GM12874 (cell line): ENCODE measurements around the gene FAM219A.

Experiments
- TF ChIP-seq, protein P1 (sequence below): IDR thresholded peaks from 2 replicates; pipeline ENCODE4 v1.5.1; 2011; ENCODE audit warnings: low read depth, mild to moderate bottlenecking, control low read depth, low read length, moderate library complexity; ENCODE audit not compliant: insufficient read depth

The FAM219A gene

DNA sequence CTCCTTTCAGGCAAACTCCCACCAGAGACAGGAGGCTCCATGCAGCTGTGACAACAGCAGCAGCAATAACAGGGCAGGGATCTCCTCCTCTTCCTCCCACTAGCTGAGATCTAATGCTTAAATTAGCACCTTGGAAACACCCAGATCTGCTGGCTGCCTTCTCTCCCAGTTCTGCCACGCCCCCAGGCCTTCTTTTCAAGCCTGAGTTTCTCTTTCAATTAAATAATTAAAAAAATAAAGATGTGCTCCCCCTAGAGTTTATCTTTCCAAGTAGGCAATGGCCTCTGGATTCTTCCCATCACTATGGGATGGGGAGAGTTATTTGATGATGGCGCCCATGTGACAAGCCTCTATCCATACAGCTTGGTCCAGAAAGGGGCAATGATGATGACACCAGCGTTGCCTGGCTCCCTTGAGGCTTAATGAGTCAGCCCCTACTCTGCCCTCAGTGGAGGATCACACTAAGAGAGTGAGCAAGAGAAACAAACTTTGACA is 3.8 kb downstream of the FAM219A start:
- TF ChIP-seq, protein P1, sequence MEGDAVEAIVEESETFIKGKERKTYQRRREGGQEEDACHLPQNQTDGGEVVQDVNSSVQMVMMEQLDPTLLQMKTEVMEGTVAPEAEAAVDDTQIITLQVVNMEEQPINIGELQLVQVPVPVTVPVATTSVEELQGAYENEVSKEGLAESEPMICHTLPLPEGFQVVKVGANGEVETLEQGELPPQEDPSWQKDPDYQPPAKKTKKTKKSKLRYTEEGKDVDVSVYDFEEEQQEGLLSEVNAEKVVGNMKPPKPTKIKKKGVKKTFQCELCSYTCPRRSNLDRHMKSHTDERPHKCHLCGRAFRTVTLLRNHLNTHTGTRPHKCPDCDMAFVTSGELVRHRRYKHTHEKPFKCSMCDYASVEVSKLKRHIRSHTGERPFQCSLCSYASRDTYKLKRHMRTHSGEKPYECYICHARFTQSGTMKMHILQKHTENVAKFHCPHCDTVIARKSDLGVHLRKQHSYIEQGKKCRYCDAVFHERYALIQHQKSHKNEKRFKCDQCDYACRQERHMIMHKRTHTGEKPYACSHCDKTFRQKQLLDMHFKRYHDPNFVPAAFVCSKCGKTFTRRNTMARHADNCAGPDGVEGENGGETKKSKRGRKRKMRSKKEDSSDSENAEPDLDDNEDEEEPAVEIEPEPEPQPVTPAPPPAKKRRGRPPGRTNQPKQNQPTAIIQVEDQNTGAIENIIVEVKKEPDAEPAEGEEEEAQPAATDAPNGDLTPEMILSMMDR: no peak

DNA sequence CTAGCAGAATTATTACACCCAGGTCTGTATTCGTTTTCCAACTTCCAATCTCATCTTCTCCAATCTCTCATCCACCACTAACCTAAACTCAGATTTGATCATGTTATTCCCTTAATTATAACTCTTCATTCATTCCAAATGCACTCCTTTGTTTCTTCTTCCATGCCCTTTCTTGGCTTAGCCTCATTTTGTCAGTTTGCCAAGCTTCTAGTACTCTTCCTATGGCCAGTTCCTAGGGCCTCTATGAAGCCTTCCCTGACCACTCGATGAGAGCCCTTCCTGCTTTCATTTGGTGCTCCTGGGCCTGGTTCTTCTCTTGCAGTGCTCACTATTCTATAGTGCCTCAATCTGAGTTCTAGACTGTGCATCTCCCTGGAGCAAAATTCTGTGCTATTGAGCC is 5.8 kb downstream of the FAM219A start:
- TF ChIP-seq, protein P1: no peak

DNA sequence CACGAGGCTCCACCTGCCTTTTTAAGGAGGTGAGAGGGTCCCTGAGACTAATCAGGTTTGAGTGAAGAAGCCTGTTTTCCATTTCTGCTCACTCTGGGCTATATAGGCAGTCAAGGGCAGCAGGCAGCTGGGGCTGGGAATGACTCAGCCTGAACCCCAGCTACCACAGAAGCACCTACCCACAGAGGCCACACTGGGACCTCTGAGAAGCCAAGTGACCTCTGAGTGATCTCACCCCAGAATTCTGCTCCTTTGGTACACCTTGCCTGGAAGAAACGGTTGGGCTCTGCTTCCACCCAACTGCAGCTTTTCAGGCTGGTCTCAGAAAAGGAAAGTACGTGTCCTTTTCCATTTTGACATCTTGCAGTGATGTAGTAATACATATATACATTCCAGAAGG is 6.8 kb downstream of the FAM219A start:
- TF ChIP-seq, protein P1: no peak

DNA sequence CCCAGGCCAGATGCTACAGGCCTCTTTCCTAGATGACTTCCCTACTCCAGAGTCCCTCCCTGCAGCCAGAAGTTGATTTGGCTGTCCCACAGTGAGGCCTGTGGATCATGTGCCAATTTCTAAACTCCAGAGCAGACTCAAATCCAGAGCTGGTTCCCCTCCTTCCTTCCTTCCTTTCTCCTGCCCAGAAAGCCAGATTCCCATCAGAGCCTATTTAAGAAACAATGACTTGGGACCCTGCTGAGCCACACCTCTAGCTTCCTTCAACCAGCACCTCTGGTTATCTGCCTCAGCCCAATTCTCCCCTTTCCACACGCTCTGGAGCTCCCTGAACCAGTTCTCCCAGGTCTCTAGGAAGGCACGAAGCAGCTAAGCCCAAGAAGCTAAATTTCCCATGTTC is 7.2 kb downstream of the FAM219A start:
- TF ChIP-seq, protein P1: no peak

DNA sequence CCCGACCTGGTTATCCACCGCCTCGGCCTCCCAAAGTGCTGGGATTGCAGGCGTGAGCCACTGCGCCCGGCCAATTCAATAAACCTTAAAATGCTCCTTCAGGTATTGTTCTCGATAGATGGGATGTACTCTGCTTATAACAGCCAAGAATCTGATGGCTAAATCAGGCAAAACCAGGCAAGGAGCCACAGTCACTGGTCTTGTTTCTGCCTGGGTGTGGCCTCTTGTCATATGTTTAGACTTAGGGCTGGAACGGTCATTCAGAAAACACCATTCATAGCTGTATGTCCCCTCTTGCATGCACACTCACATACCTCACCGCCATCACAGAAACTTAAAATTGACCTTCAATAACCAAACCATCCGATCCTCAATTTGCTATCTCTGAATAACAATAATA is 7.7 kb downstream of the FAM219A start:
- TF ChIP-seq, protein P1: no peak

DNA sequence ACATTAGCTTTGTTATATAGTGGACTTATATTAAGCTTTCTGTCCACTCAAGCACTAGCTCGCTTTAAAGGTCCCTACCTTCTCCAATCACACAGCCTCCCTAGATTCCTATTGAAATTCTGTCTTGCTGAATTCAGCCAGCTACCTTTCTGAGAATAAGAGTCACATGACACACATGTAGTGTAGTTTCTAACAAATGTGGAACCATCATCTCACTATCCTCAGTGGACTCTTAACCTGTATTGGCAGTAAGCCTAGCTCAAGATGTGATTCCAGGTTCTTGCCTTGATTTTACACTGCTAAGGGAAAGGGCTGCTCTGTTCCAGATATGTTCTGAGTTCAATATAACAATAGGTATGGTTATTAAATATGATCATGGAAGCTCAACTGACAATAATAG is 11.4 kb downstream of the FAM219A start:
- TF ChIP-seq, protein P1: no peak

DNA sequence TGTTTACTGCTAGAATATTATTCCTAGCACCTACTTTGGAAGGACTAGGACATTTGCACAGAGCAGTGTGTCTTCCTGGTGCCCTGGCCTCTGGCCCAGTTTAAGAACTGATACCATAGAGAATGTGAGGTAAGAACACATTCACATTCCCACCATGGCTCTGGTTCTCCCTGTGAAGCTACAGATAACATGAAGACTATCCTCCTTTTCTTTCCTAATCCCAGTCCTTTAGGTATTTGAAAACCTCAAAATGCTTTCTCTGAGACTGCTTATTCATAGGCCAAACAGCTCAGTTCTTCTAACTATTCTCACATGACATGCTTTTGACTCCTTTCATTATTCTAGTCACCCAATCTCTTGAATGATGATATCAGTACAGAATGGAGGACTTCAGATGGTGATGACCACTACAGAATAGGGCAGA is 11.9 kb downstream of the FAM219A start:
- TF ChIP-seq, protein P1: no peak
